ENCODE data around the gene RUNX1. TPM values are rescaled to one million over a fixed set of nuclear protein-coding genes. Genes with fewer than 3 reads are reported as not detected.
"Not testable (repeated sequence)": the region's sequence is repeated elsewhere in the genome, so short reads cannot be mapped to it uniquely, and the experiment has no call there.

Gene RUNX1
- total RNA-seq, 4 donors from 2014 or later: 3.9 to 14.5 (median 5.8) TPM

- no peaks in the 10 kb centered on the region for H3K36me3 ChIP-seq
- H3K9me3 ChIP-seq: peaks cover 0 to 27% (median 0%) of the 10 kb centered on the region in 3 donors
- H3K27ac ChIP-seq: no peak overlapping the region
- H3K4me3 ChIP-seq: no peak overlapping the region
- no peak for TF ChIP-seq POLR2A (IDR thresholded peaks at IDR 0.05)
- no peak for TF ChIP-seq EP300 (IDR thresholded peaks at IDR 0.05)
- TF ChIP-seq POLR2AphosphoS5 (IDR thresholded peaks at IDR 0.05): no peak
- TF ChIP-seq CTCF (IDR thresholded peaks at IDR 0.05): no peak
- no peak for ATAC-seq
- H3K4me1 ChIP-seq: no peaks in the 10 kb centered on the region
- H3K27me3 ChIP-seq: no peaks in the 10 kb centered on the region
Observed at GRCh38 chr21:34805157-34805556, 243.9 kb downstream of the RUNX1 start.

GRCh38 chr21:34804584-34804983 is 244.5 kb downstream of the RUNX1 start:
- not testable (repeated sequence) for H3K4me3 ChIP-seq, ATAC-seq, H3K4me1 ChIP-seq, H3K27me3 ChIP-seq, H3K27ac ChIP-seq, H3K36me3 ChIP-seq
- WGBS, 2 donors (ENCODE audit: low coverage in 1 of 2): 93% methylated on average over 6 of the region's 7 CpGs; no CpG with 5 or more reads in 1 of the 2 donors
- H3K9me3 ChIP-seq: peaks cover 0 to 27% (median 0%) of the 10 kb centered on the region in 3 donors

GRCh38 chr21:34803782-34804370 is 245.2 kb downstream of the RUNX1 start:
- H3K4me3 ChIP-seq: no peak overlapping the region
- H3K9me3 ChIP-seq: peaks cover 0 to 27% (median 0%) of the 10 kb centered on the region in 3 donors
- H3K27ac ChIP-seq: no peak overlapping the region
- no peak for TF ChIP-seq EP300 (IDR thresholded peaks at IDR 0.05)
- no peak for ATAC-seq
- H3K4me1 ChIP-seq: no peaks in the 10 kb centered on the region
- 75 to 85% methylated on average over 1 to 2 of the region's 2 CpGs for WGBS, 2 donors (ENCODE audit: low coverage in 1 of 2)
- no peaks in the 10 kb centered on the region for H3K36me3 ChIP-seq
- H3K27me3 ChIP-seq: no peaks in the 10 kb centered on the region

- WGBS, 2 donors (ENCODE audit: low coverage in 1 of 2): 90% methylated on average over 1 of the region's 1 CpG; no CpG with 5 or more reads in 1 of the 2 donors
- no peak for ATAC-seq
- no peak for TF ChIP-seq EP300 (IDR thresholded peaks at IDR 0.05)
- TF ChIP-seq POLR2A (IDR thresholded peaks at IDR 0.05): no peak
- TF ChIP-seq POLR2AphosphoS5 (IDR thresholded peaks at IDR 0.05): no peak
- TF ChIP-seq CTCF (IDR thresholded peaks at IDR 0.05): no peak
Observed at GRCh38 chr21:34802180-34802899, 246.8 kb downstream of the RUNX1 start.

GRCh38 chr21:34801519-34802132 is 247.5 kb downstream of the RUNX1 start:
- no peak for ATAC-seq
- no peaks in the 10 kb centered on the region for H3K4me1 ChIP-seq
- H3K4me3 ChIP-seq: no peak overlapping the region
- H3K9me3 ChIP-seq: peaks cover 0 to 20% (median 0%) of the 10 kb centered on the region in 3 donors
- H3K36me3 ChIP-seq: no peaks in the 10 kb centered on the region
- WGBS, 2 donors (ENCODE audit: low coverage in 1 of 2): 20 to 44% methylated on average over 1 to 2 of the region's 2 CpGs
- no peak for TF ChIP-seq EP300 (IDR thresholded peaks at IDR 0.05)
- no peak overlapping the region for H3K27ac ChIP-seq
- H3K27me3 ChIP-seq: no peaks in the 10 kb centered on the region

More at GRCh38 chr21:34802180-34802899, 246.8 kb downstream of the RUNX1 start:
- H3K4me1 ChIP-seq: no peaks in the 10 kb centered on the region
- no peak overlapping the region for H3K27ac ChIP-seq
- H3K4me3 ChIP-seq: no peak overlapping the region
- H3K36me3 ChIP-seq: no peaks in the 10 kb centered on the region
- peaks cover 0 to 27% (median 0%) of the 10 kb centered on the region in 3 donors for H3K9me3 ChIP-seq
- no peaks in the 10 kb centered on the region for H3K27me3 ChIP-seq

- peaks cover 0 to 1% (median 0%) of the 10 kb centered on the region in 3 donors for H3K4me1 ChIP-seq
- ATAC-seq: no peak
- H3K27me3 ChIP-seq: no peaks in the 10 kb centered on the region
- H3K9me3 ChIP-seq: peaks cover 0 to 14% (median 0%) of the 10 kb centered on the region in 3 donors
- 58 to 75% methylated on average over 7 of the region's 7 CpGs for WGBS, 2 donors (ENCODE audit: low coverage in 1 of 2)
- H3K4me3 ChIP-seq: no peak overlapping the region
- no peaks in the 10 kb centered on the region for H3K36me3 ChIP-seq
- no peak overlapping the region for H3K27ac ChIP-seq
- no peak for TF ChIP-seq CTCF (IDR thresholded peaks at IDR 0.05)
- no peak for TF ChIP-seq POLR2AphosphoS5 (IDR thresholded peaks at IDR 0.05)
- no peak for TF ChIP-seq EP300 (IDR thresholded peaks at IDR 0.05)
- TF ChIP-seq POLR2A (IDR thresholded peaks at IDR 0.05): no peak
Observed at GRCh38 chr21:34800797-34801518, 248.1 kb downstream of the RUNX1 start.
